C4-2B (cell line): ENCODE results near the gene NAA40.

Source experiments
- CTCF ChIP-seq: fragments of 450-650 bp; conservative IDR thresholded peaks from 2 replicates; pipeline ENCODE4 v1.5.1; 2017; ENCODE audit warnings: mild to moderate bottlenecking
- ZFX ChIP-seq: fragments of 450-650 bp; IDR thresholded peaks from 2 replicates; pipeline ENCODE4 v1.6.1; 2017

GRCh38 chr11:63914896-63915691, 23.7 kb upstream of the NAA40 start:
- TF ChIP-seq CTCF (no peak), ZFX (no peak)
